KG1 (cell line): ENCODE results near the gene SCN5A.

Experiments
- DNase-seq: peaks from one replicate; lab custom pipeline; 2025; lab: John Stamatoyannopoulos, UW

SCN5A gene

GRCh38 chr3:38623539-38623938, 25.9 kb downstream of the SCN5A start:
- no peak for DNase-seq

- DNase-seq: no peak
These were observed 27.2 kb downstream of the SCN5A start for GRCh38 chr3:38622336-38622735.

GRCh38 chr3:38620236-38620635, 29.3 kb downstream of the SCN5A start:
- DNase-seq: no peak

- DNase-seq: no peak
These were observed 31.1 kb downstream of the SCN5A start for GRCh38 chr3:38618343-38618742.

GRCh38 chr3:38617586-38617985, 31.9 kb downstream of the SCN5A start:
- no peak for DNase-seq

GRCh38 chr3:38617137-38617536, 32.4 kb downstream of the SCN5A start:
- no peak for DNase-seq

GRCh38 chr3:38616658-38617057, 32.8 kb downstream of the SCN5A start:
- no peak for DNase-seq

GRCh38 chr3:38616111-38616510, 33.4 kb downstream of the SCN5A start:
- no peak for DNase-seq

- no peak for DNase-seq
These were observed 34.7 kb downstream of the SCN5A start for GRCh38 chr3:38614651-38615352.

- DNase-seq: no peak
These were observed 35.4 kb downstream of the SCN5A start for GRCh38 chr3:38614091-38614490.

- no peak for DNase-seq
These were observed 36.1 kb downstream of the SCN5A start for GRCh38 chr3:38613426-38613825.

- DNase-seq: no peak
These were observed 37.6 kb downstream of the SCN5A start for GRCh38 chr3:38611866-38612265.

GRCh38 chr3:38610934-38611333, 38.6 kb downstream of the SCN5A start:
- no peak for DNase-seq

- DNase-seq: no peak
These were observed 39.1 kb downstream of the SCN5A start for GRCh38 chr3:38610436-38610835.

GRCh38 chr3:38609386-38610111, 39.9 kb downstream of the SCN5A start:
- no peak for DNase-seq

GRCh38 chr3:38608961-38609360, 40.5 kb downstream of the SCN5A start:
- DNase-seq: no peak

GRCh38 chr3:38608086-38608775, 41.3 kb downstream of the SCN5A start:
- no peak for DNase-seq

- DNase-seq: no peak
These were observed 42.9 kb downstream of the SCN5A start for GRCh38 chr3:38606561-38606960.

GRCh38 chr3:38605981-38606380, 43.5 kb downstream of the SCN5A start:
- DNase-seq: no peak

GRCh38 chr3:38604246-38604645, 45.2 kb downstream of the SCN5A start:
- no peak for DNase-seq

GRCh38 chr3:38603731-38604131, 45.8 kb downstream of the SCN5A start:
- no peak for DNase-seq

- DNase-seq: no peak
These were observed 46.8 kb downstream of the SCN5A start for GRCh38 chr3:38602576-38603250.
